Vagina (tissue), 2 donors: ENCODE results near the gene HOXB4. TPM values are rescaled to one million over a fixed set of nuclear protein-coding genes. Genes with fewer than 3 reads are reported as not detected.

Experiments
- DNase-seq, 2 donors: peaks; one replicate each; pipeline ENCODE4 v3.0.0-alpha.2; 2017; ENCODE audit errors: extremely low spot score in 2 of 2
- H3K27ac ChIP-seq: fragments of 200-600 bp; sonication (generic); one replicate; pipeline ENCODE4 v1.5.1; 2019
- H3K27me3 ChIP-seq: fragments of 200-600 bp; sonication (generic); one replicate; pipeline ENCODE4 v1.5.1; 2019
- H3K36me3 ChIP-seq, 2 donors: fragments of 200-600 bp; sonication (generic); one replicate each; pipeline ENCODE4 v1.5.1; 2017 to 2019
- H3K4me1 ChIP-seq: fragments of 200-600 bp; sonication (generic); one replicate; pipeline ENCODE4 v1.5.1; 2019
- H3K4me3 ChIP-seq, 2 donors: fragments of 200-600 bp; sonication (generic); 1 replicate in 1 of 2; 2 replicates in 1 of 2; pipeline ENCODE4 v1.5.1; 2016 to 2019
- H3K9me3 ChIP-seq: fragments of 200-600 bp; sonication (generic); one replicate; pipeline ENCODE4 v1.5.1; 2019
- POLR2A ChIP-seq, 2 donors: fragments of 450-650 bp; IDR thresholded peaks; one replicate each; pipeline ENCODE4 v1.6.1; 2017; ENCODE audit warnings: antibody characterized with exemption in 2 of 2, mild to moderate bottlenecking in 2 of 2, moderate library complexity in 2 of 2
- POLR2AphosphoS5 ChIP-seq, 2 donors: sonication (generic); formaldehyde crosslinking; IDR thresholded peaks; one replicate each; pipeline ENCODE4 v1.9.0; 2017; ENCODE audit warnings: antibody characterized with exemption in 2 of 2, mild to moderate bottlenecking in 2 of 2, low read depth in 1 of 2; ENCODE audit not compliant: insufficient read depth in 1 of 2
- intact Hi-C: fragments of 100-400 bp; cut with DNase I; formaldehyde crosslinking; loops from one replicate; pipeline ENCODE4 v1.15.1; 2023
- total RNA-seq: library from RNA; depleted of rRNA; stranded (reverse); fragments of >200 nt; gene quantifications from one replicate; pipeline ENCODE4 v1.2.3, GENCODE V29; 2016
- TF ChIP-seq, protein P1 (sequence below), 3 experiments: fragments of 450-650 bp in 2 of 3; fragments of 200-600 bp in 1 of 3; sonication (generic) in 1 of 3; IDR thresholded peaks; one replicate each; pipeline ENCODE4 v1.5.1; 2017 to 2019; ENCODE audit warnings: antibody characterized with exemption in 3 of 3, mild to moderate bottlenecking in 2 of 3, moderate library complexity in 2 of 3

HOXB4 gene
- total RNA-seq, 1 donor from 2014 or later = 1.5 TPM

- Histone ChIP-seq H3K27me3 (no peaks in the 10 kb centered on the region), H3K4me3 (peak overlapping the region; percentile 41 to 45), H3K27ac (peak overlapping the region; percentile 68), H3K9me3 (no peaks in the 10 kb centered on the region), H3K4me1 (peaks cover 27% of the 10 kb centered on the region), H3K36me3 (no peaks in the 10 kb centered on the region)
- DNase-seq = no peak
- intact Hi-C loops = no loop called here
- TF ChIP-seq, protein P1, sequence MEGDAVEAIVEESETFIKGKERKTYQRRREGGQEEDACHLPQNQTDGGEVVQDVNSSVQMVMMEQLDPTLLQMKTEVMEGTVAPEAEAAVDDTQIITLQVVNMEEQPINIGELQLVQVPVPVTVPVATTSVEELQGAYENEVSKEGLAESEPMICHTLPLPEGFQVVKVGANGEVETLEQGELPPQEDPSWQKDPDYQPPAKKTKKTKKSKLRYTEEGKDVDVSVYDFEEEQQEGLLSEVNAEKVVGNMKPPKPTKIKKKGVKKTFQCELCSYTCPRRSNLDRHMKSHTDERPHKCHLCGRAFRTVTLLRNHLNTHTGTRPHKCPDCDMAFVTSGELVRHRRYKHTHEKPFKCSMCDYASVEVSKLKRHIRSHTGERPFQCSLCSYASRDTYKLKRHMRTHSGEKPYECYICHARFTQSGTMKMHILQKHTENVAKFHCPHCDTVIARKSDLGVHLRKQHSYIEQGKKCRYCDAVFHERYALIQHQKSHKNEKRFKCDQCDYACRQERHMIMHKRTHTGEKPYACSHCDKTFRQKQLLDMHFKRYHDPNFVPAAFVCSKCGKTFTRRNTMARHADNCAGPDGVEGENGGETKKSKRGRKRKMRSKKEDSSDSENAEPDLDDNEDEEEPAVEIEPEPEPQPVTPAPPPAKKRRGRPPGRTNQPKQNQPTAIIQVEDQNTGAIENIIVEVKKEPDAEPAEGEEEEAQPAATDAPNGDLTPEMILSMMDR (IDR thresholded peaks at IDR 0.05) = no peak
- TF ChIP-seq POLR2A (IDR thresholded peaks at IDR 0.05) (no peak), POLR2AphosphoS5 (IDR thresholded peaks at IDR 0.05; ENCODE audit: insufficient read depth in 1 of 2, low read depth in 1 of 2) (no peak)
Observed at GRCh38 chr17:48555258-48556228, 22.6 kb downstream of the HOXB4 start.

DNA sequence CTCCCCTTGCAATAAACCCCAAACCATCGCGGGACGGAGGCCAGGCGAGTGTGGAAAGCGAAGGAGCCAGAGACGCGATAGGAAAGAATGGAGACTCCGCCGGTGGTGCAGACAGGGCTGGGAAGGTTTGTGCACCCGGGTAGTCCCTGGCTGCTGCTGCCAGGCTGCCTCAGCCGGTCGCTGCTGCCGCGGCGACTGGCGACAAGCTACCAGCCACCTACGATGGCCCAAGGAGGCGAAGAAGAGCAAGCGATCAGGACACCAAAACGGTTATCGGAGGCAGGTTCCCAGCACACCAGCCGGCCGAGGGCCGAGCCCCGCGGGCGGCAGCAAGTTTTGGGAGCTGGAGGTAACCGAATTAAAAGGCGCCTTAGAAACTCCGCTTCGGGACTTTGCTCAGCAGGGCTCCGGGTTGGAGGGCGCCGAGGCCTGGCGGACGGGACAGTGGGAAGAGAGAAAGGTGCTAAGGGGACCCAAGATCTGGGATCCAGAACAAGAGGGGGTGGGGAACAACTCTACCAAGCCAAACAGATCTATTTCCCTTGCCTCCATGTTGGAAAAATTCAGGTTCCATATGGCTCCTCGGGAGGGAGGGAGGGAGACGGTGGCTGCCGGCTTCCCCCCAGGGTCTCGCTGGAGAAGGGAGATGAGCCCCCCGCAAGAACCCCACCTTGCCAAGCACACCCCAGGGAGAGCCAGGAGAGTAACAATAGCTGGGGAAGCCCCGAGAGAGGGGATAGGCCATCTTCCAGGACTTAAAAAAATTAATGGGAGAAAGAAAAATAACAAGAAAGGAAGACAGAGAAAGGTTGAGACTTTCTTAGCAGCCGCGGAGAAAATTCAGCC lies 23.5 kb downstream of the HOXB4 start:
- Histone ChIP-seq H3K27me3 (no peaks in the 10 kb centered on the region), H3K27ac (peak overlapping the region; percentile 60), H3K4me1 (peaks cover 22% of the 10 kb centered on the region), H3K9me3 (no peaks in the 10 kb centered on the region), H3K4me3 (peak overlapping the region; percentile 41 to 45), H3K36me3 (no peaks in the 10 kb centered on the region)
- no peak for TF ChIP-seq POLR2AphosphoS5 (IDR thresholded peaks at IDR 0.05; ENCODE audit: insufficient read depth in 1 of 2, low read depth in 1 of 2)
- TF ChIP-seq POLR2A (IDR thresholded peaks at IDR 0.05) = no peak
- TF ChIP-seq, protein P1 (IDR thresholded peaks at IDR 0.05) = no peak
- intact Hi-C loops = no loop called here
- DNase-seq = no peak

DNA sequence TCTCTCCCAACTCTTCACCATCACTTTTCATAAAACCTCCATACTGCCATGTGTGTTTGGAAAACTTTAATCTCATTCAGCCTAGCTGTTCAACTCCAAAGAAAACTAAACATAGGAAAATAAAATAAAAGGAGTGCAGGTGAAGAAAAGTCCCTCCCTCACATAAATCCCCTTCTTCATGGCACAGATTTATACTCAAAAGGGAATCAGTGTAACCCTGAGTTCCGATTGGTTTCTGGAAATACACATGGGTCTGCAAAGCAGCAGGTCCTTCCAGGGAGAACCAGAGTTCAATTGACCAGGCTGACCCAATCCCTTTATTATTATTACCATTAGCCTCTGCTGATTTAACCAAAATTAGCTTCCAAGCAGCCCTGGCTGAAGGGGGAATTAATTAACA lies 24.3 kb downstream of the HOXB4 start:
- intact Hi-C loops = no loop called here
- Histone ChIP-seq H3K36me3 (no peaks in the 10 kb centered on the region), H3K27me3 (no peaks in the 10 kb centered on the region), H3K27ac (no peak overlapping the region), H3K4me3 (no peak overlapping the region), H3K4me1 (peaks cover 22% of the 10 kb centered on the region), H3K9me3 (no peaks in the 10 kb centered on the region)
- TF ChIP-seq, protein P1 (IDR thresholded peaks at IDR 0.05) = no peak
- TF ChIP-seq POLR2AphosphoS5 (IDR thresholded peaks at IDR 0.05; ENCODE audit: insufficient read depth in 1 of 2, low read depth in 1 of 2) (no peak), POLR2A (IDR thresholded peaks at IDR 0.05) (no peak)
- no peak for DNase-seq

DNA sequence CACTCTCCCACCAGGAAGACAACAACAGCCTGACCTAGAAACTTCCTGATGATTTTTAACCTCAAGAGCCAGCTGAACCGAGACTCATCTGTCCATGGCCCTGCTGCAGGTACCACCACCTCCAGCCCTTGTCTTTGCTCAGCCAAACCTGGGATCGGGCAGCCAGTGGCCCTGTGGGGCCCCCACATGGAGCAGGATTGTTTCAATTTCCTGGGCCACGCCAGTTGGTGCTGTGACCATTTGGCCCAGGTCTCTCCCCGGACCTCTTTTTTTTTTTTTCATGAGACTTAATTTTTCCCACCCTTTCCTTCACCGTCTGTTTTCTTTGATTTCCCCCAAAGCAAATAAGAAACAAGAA lies 25.0 kb downstream of the HOXB4 start:
- Histone ChIP-seq H3K4me1 (peaks cover 22% of the 10 kb centered on the region), H3K27me3 (no peaks in the 10 kb centered on the region), H3K27ac (no peak overlapping the region), H3K9me3 (no peaks in the 10 kb centered on the region), H3K36me3 (no peaks in the 10 kb centered on the region), H3K4me3 (no peak overlapping the region)
- no peak for DNase-seq
- TF ChIP-seq POLR2A (IDR thresholded peaks at IDR 0.05) (no peak), POLR2AphosphoS5 (IDR thresholded peaks at IDR 0.05; ENCODE audit: insufficient read depth in 1 of 2, low read depth in 1 of 2) (no peak)
- TF ChIP-seq, protein P1 (IDR thresholded peaks at IDR 0.05) = no peak
- intact Hi-C loops = no loop called here
